VCaP (cell line): Measurements from ENCODE around the gene CACNG7.

Experiments used
- H3K27ac ChIP-seq: fragments of 450-650 bp; 2 replicates; pipeline ENCODE4 v1.5.1; 2017
- CTCF ChIP-seq: fragments of 450-650 bp; conservative IDR thresholded peaks from 2 replicates; pipeline ENCODE4 v1.5.1; 2017; ENCODE audit warnings: mild to moderate bottlenecking, moderate library complexity

CACNG7 gene, protein sequence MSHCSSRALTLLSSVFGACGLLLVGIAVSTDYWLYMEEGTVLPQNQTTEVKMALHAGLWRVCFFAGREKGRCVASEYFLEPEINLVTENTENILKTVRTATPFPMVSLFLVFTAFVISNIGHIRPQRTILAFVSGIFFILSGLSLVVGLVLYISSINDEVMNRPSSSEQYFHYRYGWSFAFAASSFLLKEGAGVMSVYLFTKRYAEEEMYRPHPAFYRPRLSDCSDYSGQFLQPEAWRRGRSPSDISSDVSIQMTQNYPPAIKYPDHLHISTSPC

DNA sequence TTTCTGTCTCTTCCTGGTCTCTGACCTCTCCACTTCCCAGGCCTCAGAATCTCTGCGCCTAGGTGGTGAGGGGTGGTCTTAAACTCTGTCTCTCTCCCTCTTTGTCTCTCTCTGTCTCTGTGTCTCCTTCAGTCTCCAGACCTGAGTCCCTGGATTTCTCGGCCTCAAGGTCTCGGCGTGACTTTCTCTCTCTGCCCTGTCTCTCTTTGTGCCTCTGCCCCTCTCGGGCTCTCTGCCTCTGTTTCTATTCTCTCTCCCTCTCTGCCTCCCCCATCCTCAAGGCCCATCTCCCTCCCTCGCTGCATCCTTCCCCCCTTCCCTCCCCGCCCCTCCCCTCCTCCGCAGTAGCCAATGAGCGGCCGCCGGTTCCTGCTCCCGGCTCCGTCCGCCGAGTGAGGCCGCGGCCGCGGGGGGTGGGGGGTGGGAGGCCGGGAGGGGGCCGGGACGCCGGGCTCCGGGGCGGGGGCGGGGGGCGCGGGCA lies at the start of gene CACNG7:
TSS of gene CACNG7 (plus strand) at position 344 of the 481 bp plus-strand sequence. CDS start 3,554 bp downstream, outside the sequence.
- no peak within 1 kb of the TSS for H3K27ac ChIP-seq

GRCh38 chr19:53864308-53864836 lies 44.7 kb upstream of the CACNG7 start:
- TF ChIP-seq CTCF: no peak
- H3K27ac ChIP-seq: peak overlapping the region; percentile 83

More for the DNA sequence above, at the start of gene CACNG7:
- no peak for TF ChIP-seq CTCF

GRCh38 chr19:53865523-53865917 lies 43.6 kb upstream of the CACNG7 start:
- TF ChIP-seq CTCF: no peak
- H3K27ac ChIP-seq: peak overlapping the region; percentile 21; the same call in 1 of the 2 replicates

DNA sequence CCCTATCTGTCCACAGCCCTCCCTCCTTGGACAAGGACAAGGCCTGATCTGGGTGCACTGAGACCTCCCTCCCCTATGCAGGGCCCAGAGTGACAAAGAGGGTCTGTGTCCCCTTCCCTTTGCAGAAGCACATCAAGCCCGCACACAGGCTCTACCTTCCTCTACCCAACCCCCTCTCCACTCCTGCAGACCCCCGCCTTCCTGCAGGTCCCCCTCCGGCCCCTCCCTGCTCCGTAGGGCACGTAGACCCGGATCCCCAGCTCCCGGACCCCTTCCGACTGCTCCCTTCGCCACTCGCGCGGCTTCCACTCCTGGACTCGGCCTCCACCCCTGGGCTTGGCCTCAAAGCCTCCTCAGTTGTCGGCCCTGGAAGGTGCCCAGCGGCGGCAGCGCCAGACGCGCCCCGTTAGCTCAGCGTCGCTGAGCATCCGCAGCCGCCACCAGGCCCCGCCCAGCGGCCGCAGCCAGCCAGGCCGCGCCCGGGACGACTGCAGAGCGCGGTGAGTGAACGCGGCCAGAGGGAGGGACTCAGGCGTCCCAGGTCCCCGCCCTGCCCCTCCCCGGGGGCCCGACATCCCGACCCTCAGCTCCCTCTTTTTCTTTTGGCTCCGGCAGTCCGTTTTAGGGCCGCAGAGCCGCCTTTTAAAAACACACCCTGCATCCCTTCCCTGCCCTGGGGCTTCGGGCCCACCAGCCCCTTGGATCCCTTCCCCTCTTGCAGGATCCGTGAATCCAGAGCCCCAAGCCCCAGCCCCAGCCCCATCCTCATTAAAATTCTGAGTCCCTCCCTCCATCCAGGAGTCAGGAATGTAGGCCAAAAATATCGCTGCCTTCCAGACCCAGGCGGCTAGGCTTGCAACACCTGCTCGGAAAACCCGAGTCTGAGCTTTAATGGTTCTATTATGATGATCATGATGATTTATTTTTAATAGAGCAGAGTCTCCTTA lies 42.9 kb upstream of the CACNG7 start:
- H3K27ac ChIP-seq: peak overlapping the region; percentile 21; the same call in 1 of the 2 replicates

DNA sequence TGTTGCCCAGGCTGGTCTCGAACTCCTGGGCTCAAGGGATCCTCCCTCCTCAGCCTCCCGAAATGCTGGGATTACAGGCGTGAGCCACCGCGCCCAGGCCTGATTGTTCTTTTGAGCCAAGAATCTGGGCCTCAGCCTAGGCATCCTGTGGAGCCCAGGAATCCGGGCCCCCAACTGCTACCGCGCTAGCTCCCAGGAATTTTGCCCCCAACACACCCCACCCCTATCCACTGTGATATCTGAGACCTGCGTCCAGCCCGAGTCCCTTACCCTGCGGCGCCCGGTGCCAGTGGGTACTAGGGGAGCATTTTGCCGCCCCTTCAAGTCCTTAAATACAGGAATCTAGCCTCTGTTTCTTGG lies 42.2 kb upstream of the CACNG7 start:
- H3K27ac ChIP-seq: peak overlapping the region; percentile 21; the same call in 1 of the 2 replicates
- TF ChIP-seq CTCF: no peak

More for the DNA sequence above, 42.9 kb upstream of the CACNG7 start:
- no peak for TF ChIP-seq CTCF

GRCh38 chr19:53867225-53868090 lies 41.6 kb upstream of the CACNG7 start, which contains the start of gene MYADM:
Gene MYADM, plus strand, starts transcription at chr19:53867883. Its CDS starts 5,647 bp downstream, at chr19:53873530.
- H3K27ac ChIP-seq: peak within 1 kb of the TSS; percentile 96

More at GRCh38 chr19:53867225-53868090, 41.6 kb upstream of the CACNG7 start, which contains the start of gene MYADM:
- no peak for TF ChIP-seq CTCF
